Neural progenitor cell (in vitro differentiated cells): ENCODE measurements around the gene MORN1.

Experiments
- CTCF ChIP-seq: fragments of 200-600 bp; sonication (generic); IDR thresholded peaks from 2 replicates; pipeline ENCODE4 v1.5.1; 2017; ENCODE audit warnings: antibody characterized with exemption, mild to moderate bottlenecking
- EZH2phosphoT487 ChIP-seq: fragments of 200-600 bp; sonication (generic); IDR thresholded peaks from 2 replicates; pipeline ENCODE4 v1.6.1; 2017; ENCODE audit warnings: antibody characterized with exemption

GRCh38 chr1:2358072-2358471 is 33.3 kb downstream of the MORN1 start:
- TF ChIP-seq CTCF (no peak), EZH2phosphoT487 (no peak)
